NOMO-1 treated with DMSO at 0.1 percent for 48 hours (cell line): ENCODE results near the gene FOXB1.
A peak's percentile ranks its signal among the peaks of the same experiment; 100 is the strongest.

Experiments used
- DNase-seq: peaks from one replicate; lab custom pipeline; 2025; ENCODE audit not compliant: unreplicated experiment; lab: John Stamatoyannopoulos, UW

The FOXB1 gene

DNA sequence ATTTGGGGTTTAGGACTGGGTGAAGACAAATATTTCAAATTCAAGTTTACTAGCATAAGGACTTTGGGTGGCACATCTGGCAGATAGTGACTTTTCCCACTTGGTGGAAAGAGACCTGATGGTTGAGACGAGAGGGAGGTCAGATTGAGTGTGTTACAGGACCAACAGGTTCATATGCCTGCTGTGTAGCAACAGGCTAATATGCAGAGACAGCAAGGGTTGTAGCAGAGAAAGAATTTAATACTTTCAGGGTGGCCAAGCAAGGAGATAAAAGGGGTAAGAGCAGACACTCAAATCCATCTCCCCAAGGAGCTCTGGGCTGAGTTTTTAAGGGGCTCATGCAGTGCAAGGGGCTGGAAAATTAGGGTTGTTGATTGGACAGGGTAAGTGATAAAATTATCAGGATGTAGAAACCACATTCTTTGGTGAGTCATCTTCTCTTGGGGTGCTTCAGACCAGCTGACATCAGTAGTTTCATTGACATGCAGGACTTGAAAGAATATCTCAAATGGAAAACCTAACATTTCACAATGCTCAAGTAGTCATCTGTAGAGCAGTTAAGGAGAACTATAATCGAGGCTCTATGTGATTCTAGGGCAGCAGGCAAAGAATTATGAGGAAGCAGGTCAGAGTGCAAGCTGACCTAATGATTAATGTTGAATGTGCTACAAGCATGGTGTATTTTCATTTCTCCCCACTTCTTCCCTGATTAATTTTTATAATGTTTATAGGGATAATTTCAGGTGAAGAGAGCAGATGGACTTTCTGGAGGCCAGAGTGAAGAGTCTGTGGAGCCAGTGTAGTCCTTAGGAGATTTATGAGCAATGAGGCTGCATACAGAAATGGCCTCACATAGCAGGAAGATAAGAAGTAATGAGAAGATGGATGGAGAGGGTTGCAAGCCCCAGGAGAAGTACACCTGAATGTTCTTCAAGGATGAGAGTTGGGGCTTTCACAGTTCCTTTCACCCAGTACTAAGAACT lies 13.7 kb downstream of the FOXB1 start:
- peak; percentile 66 for DNase-seq

DNA sequence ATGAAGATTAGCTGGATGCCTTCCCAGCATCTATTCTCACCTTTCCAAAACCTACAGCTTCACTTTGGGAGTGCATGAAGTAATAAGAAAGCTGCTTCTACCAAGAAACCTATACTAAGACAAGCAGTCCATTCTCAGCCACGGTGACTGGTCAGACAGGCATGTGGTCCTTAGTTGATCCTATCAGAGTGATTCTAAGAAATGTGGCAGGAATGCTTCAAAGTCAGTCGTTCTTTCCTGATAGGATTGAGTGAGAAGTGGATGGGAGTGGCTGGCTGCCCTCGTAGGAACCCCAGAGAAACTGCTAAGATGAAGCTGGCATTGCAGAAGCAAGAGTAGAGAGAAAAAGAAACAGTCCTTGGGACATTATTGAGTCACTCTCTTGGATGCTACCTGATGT lies 16.6 kb downstream of the FOXB1 start:
- DNase-seq = no peak

DNA sequence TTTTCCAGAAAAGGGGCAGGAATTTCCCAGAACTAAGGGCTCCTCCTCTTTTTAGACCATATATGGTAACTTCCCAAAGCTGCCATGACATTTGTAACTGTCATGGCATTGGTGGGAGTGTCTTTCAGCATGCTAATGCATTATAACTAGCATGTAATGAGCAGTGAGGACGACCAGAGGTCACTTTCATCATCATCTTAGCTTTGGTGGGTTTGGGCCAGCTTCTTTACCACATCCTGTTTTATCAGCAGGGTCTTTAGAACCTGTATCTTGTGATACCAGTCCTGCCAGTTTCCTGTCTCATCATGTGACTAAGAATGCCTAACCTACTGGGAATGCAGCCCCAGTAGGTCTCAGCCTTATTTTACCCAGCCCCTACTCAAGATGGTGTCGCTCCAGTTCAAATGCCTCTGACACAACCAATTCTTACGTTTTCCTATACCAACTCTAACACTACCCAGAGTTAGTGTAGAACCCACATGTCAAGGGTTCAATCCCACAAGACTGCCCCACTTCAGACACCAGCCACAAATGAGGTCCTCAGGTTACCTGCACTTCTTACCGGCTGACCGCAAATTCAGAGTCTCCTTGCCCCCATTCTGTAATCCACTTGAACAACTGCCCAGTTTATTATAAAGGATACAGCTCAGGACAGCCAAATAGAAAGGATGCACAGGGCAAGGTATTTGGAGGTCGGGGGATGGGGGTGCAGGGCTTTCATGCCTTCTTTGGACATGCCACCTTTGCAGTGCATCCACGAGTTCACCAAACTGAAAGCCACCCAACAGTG lies 17.7 kb downstream of the FOXB1 start:
- DNase-seq = no peak

DNA sequence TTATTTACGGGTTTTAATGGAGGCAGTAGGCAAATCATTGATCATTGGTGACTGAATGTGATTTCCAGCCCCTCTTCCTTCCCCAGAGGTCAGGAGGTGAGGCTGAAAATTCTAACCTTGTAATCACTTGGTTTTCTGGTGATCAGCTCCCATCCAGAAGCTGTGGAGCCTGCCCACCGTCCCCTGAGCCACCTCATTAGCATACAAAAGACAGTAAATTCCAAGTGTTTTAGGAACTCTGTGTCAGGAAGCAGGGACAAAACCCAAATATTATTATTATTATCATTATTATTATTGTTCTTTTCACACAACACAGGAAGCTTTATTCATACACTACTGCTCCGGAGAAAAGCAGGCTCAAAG lies 18.2 kb downstream of the FOXB1 start:
- no peak for DNase-seq

DNA sequence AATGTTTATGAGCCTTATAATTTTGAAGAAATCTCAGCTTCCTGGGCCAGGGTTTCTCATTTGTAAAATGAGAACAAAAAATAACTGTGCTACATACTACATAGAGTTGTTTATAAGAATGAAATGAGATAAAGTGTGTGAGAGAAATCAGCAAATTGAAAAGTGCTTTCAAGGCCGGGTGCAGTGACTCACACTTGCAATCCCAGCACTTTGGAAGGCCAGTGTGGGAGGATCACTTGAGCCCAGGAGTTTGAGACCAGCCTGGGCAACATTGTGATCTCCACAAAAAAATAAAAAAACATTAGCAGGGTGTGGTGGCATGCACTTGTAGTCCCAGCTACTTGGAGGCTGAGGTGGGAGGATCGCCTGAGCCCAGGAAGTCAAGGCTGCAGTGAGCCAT lies 22.4 kb downstream of the FOXB1 start:
- DNase-seq = no peak

DNA sequence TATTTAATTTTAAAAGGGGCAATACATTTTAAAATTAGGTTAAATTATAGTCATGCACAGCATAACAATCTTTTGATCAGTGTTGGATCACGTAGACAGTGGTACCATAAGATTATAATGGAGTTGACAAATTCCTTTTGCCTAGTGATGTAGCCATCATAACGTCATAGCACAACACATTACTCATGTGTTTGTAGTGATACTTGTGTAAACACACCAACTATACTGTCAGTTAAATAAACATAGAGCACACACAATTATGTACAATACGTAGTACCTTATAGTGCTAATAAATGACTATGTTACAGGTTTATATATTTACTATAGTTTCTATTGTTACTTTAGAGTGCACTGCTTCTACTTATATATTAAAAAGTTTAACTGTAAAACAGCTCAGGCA lies 31.2 kb downstream of the FOXB1 start:
- DNase-seq = no peak

DNA sequence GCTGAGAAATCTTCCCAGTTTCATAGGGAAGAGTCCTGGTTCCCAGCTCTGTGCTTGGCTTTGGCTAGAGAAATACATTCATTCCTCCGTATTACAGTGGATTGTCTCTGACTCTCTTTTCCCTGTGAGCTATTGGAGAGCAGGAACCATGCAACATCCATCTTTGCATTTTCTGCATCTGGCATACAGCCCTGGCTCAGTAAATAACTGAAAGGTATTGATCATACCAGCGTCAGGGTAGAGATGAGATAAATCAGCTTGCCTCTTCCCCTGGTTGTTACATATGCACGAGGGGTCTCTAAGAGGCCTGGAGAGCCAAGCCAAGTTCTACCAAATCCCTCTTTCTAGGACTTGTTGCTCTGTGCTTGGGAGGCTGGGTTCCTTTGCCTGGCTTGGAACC lies 35.2 kb downstream of the FOXB1 start:
- no peak for DNase-seq

DNA sequence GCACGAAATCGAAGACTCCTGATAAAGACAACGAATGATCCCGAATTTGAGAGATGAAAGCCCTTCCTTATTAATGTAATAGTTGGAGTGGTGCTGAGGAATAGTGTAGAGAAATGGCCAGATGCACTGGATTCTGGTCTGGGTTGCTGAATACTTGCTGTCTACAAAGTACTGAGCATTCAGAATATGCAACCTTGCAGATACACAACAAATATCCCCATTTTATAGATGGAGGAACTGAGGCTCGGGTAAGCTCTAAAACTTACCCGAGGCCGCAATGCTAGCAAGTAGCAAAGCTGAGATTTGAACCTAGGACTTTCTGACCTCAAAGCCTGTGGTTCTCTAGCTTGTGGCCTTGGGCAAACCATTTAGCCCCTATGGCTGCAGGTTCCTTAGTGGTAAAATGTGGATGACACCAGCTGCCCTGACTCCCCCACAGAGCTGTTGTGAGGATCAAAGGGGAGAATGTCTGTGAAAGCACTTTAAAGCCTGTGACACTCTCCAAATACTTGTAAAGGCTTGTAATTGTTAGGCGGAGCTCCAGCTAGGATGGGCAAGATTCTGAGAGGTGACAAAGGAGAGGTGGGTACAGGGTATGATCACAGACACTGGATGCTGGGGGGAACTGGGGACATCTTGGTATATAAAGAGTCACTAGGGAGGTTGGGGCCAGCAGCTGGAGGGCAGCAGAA lies 39.8 kb downstream of the FOXB1 start:
- no peak for DNase-seq

DNA sequence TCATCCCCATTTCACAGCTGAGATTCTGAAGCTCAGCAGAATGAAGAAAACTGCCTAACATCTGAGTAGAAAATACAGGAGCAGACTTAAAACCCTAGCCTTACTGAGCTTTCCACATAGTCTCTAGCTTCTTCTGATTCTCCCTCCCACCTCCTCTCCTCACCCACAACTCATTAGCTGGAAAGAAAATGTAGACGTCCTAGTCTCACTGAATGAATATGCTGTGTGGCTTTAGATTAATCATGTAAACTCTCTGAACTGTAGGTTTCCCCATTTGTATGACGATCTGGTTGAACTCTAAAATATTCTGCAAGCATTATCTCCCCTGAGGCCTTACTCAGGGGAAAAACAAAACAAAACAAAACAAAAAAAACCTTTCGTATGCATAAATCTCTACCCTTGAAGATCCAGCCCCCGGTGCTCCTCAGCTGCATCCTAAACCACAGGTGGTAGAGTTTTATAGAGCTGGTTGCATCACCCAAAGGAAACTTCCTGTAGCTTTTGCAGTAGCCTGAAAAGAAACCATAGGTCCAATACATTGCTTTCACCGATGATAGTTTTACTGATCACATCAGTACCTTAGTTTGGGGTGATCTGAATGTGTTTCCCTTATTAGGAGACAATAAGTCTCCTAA lies 40.6 kb downstream of the FOXB1 start:
- DNase-seq = no peak

DNA sequence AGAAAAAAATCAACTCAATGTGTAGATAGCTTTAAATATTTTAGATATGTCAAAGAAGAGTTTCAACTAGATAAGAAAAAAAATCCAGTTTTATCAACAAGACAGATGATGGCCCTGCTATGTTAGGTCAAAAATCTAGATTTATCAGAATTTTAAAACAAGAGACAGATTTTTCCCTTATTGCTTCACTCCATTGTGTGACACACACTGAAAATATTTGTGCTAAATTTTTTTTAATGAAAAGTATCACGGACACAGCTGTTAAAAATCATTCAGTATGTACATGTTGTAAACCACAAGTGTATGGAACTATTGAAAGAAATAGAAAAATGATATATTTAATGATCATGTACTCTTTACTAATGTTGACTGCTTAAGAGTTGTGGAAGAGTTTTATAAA lies 43.6 kb downstream of the FOXB1 start:
- no peak for DNase-seq

DNA sequence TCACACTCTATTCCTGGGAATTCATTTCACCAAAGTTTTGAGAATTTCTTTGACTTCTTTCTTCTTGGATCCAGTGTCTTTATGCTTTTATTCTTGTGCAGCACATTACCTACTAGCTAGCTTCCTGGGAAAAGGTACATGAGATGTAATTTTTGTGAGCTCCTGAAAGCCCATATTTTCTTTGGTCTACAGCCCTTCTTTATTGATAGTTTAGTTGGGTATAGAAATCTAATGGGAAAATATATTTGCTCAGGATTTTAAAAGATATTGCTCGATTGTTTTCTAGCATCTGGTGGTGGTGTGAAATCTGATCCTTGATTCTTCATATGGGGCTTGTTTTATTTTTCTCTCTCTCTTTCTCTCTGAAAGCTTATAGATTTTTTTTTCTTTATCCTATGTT lies 45.8 kb downstream of the FOXB1 start:
- DNase-seq = no peak

DNA sequence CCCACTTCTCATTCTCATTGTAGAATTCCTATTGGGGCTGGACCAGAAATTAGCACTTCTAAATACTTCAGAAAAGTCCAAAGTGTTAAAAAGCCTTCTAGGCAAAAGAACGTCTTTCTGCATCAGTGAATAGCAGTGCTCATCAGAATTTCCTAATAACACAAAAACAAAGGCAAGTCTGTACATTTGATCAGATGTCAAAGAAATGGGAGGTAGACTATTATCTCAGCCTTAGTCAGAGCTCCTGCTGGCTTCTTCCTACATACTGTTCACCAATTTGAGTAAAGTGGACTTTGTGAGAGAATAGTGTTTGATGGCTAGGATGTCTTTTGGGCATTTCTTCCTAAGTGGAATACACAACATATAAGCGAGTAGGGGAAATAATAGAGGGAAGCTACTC lies 48.7 kb downstream of the FOXB1 start:
- DNase-seq = no peak

DNA sequence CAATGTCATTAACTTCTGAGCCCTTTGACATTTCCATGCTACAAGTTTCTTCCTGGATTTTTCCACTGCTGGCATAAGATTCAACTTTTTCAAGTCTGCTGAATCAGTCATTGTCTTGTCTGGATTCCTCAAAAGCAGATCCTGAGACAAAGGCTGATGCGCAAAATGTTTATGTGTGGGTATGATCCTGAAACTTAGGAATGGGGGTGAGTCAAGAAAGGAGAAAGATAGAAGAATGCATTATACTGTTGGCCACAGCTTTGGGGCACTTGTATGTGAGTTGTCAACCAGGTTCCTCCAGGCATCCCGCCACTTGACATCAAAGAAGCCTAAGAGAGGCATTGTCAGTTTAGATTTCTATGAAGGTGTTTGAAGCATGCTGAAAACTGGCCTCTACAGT lies 50.4 kb downstream of the FOXB1 start:
- DNase-seq = no peak
